ENCODE data around the gene APP. TPM values are rescaled to one million over a fixed set of nuclear protein-coding genes. Genes with fewer than 3 reads are reported as not detected.

APP gene
- total and polyA plus RNA-seq, 10 of the 15 experiments (the other 5 are each of a cell fraction or from before 2014, with no cell fraction given): 8.8 to 94.9 (median 51.0) TPM

- TF ChIP-seq MEF2A (IDR thresholded peaks at IDR 0.05; ENCODE audit: insufficient read depth, low read depth, low read length) (no peak), TBL1XR1 (IDR thresholded peaks at IDR 0.05; ENCODE audit: low read depth, low read length) (no peak)
Measured at GRCh38 chr21:26041431-26042180, 129.0 kb downstream of the APP start (continued).

GRCh38 chr21:26036916-26037315 is 133.7 kb downstream of the APP start:
- WGBS (ENCODE audit: insufficient coverage, insufficient replicate concordance, low lambda C conversion rate, missing lambda C conversion rate): 30% methylated on average over 4 of the region's 4 CpGs
- ChIA-PET CTCF (interaction anchor here (1.0 to 1.1 kb wide), 2 partner anchors 11 to 93 kb away, joined by 3 read pairs; no protein-coding TSS in a partner anchor), SMC1A (ENCODE audit: uncharacterized antibody, unreplicated experiment) (no interaction called here), POLR2A (no interaction called here), RAD21 (ENCODE audit: unreplicated experiment) (no interaction called here)
- Histone ChIP-seq H2AFZ (ENCODE audit: control insufficient read depth, low read depth, low read length) (no peak overlapping the region), H3K9me3 (replicated peaks; ENCODE audit: control insufficient read depth, insufficient read depth, low read length) (no peaks in the 10 kb centered on the region), H3K9ac (ENCODE audit: control insufficient read depth, insufficient read depth, low read length) (no peak overlapping the region), H3K27ac (ENCODE audit: control insufficient read depth, insufficient read depth) (no peak overlapping the region), H3K4me3 (no peak overlapping the region), H3K27me3 (replicated peaks in 1 of 2; ENCODE audit: control insufficient read depth in 2 of 2, insufficient read depth in 2 of 2, low read length in 1 of 2) (no peaks in the 10 kb centered on the region), H3K4me2 (ENCODE audit: control insufficient read depth, insufficient read depth) (no peak overlapping the region), H3K36me3 (ENCODE audit: control insufficient read depth in 2 of 2, insufficient read depth in 2 of 2, low read length in 1 of 2) (no peaks in the 10 kb centered on the region), H4K20me1 (ENCODE audit: control insufficient read depth, insufficient read depth) (no peaks in the 10 kb centered on the region), H3K79me2 (ENCODE audit: control insufficient read depth, insufficient read depth, low read length) (no peaks in the 10 kb centered on the region), H3K4me1 (ENCODE audit: control insufficient read depth, insufficient read depth, low read length) (no peaks in the 10 kb centered on the region)
- FAIRE-seq (no peak), DNase-seq (ENCODE audit: low read depth, low spot score) (no peak), ATAC-seq (no peak)
- in situ Hi-C loops (cut with MboI): no loop called here
- BruUV-seq (replicated peaks): no TSS peak
- intact Hi-C loops (cut with micrococcal nuclease; ENCODE audit: unreplicated experiment): no loop called here
- TF ChIP-seq RCOR1 (conservative IDR thresholded peaks at IDR 0.05; ENCODE audit: low read depth, low read length) (no peak), ZSCAN29 (IDR thresholded peaks at IDR 0.05) (no peak), SREBF2 (IDR thresholded peaks at IDR 0.05; ENCODE audit: low read length) (no peak), STAT1 (conservative IDR thresholded peaks at IDR 0.05) (no peak), CEBPB (IDR thresholded peaks at IDR 0.05; ENCODE audit: borderline replicate concordance in 1 of 2, low read depth in 2 of 2, low read length in 2 of 2) (no peak), USF2 (IDR thresholded peaks at IDR 0.05; ENCODE audit: borderline replicate concordance, low read depth, low read length) (no peak), GATAD2B (conservative IDR thresholded peaks at IDR 0.05; ENCODE audit: low read depth) (no peak), SUPT20H (IDR thresholded peaks at IDR 0.05; ENCODE audit: borderline replicate concordance, control insufficient read depth, low read depth, low read length) (no peak), YY1 (IDR thresholded peaks at IDR 0.05; ENCODE audit: low read depth, low read length) (no peak), ATF7 (IDR thresholded peaks at IDR 0.05; ENCODE audit: low read depth) (no peak), MEF2B (IDR thresholded peaks at IDR 0.05; ENCODE audit: partially characterized antibody, poor library complexity, severe bottlenecking) (no peak), NR2C1 (IDR thresholded peaks at IDR 0.05) (no peak), CBFB (IDR thresholded peaks at IDR 0.05; ENCODE audit: low read depth) (no peak), MTA3 (IDR thresholded peaks at IDR 0.05; ENCODE audit: borderline replicate concordance, low read length) (no peak), RAD21 (IDR thresholded peaks at IDR 0.05; ENCODE audit: insufficient read depth, low read depth, low read length) (no peak)
- TF ChIP-seq, protein P1, sequence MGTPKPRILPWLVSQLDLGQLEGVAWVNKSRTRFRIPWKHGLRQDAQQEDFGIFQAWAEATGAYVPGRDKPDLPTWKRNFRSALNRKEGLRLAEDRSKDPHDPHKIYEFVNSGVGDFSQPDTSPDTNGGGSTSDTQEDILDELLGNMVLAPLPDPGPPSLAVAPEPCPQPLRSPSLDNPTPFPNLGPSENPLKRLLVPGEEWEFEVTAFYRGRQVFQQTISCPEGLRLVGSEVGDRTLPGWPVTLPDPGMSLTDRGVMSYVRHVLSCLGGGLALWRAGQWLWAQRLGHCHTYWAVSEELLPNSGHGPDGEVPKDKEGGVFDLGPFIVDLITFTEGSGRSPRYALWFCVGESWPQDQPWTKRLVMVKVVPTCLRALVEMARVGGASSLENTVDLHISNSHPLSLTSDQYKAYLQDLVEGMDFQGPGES (IDR thresholded peaks at IDR 0.05): no peak
- TF ChIP-seq, protein P2, sequence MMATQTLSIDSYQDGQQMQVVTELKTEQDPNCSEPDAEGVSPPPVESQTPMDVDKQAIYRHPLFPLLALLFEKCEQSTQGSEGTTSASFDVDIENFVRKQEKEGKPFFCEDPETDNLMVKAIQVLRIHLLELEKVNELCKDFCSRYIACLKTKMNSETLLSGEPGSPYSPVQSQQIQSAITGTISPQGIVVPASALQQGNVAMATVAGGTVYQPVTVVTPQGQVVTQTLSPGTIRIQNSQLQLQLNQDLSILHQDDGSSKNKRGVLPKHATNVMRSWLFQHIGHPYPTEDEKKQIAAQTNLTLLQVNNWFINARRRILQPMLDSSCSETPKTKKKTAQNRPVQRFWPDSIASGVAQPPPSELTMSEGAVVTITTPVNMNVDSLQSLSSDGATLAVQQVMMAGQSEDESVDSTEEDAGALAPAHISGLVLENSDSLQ (IDR thresholded peaks at IDR 0.05): no peak

Measured in GM12878 (cell line).